HepG2 (cell line): ENCODE measurements around the gene GRK6. TPM values are rescaled to one million over a fixed set of nuclear protein-coding genes. Genes with fewer than 3 reads are reported as not detected.

Experiments
- ATAC-seq: fragments of 200-7000 bp; cut with Tn5 transposase; 3 replicates; pipeline ENCODE4 v1.9.1; 2020; ENCODE audit warnings: mild to moderate bottlenecking, moderate library complexity
- BruUV-seq: library from RNA; stranded (reverse); fragments of 400-500 nt; replicated peaks from 2 replicates; lab custom pipeline; 2021; lab: Mats Ljungman, UMichigan
- CTCF ChIA-PET: fragments of 300-600 bp; formaldehyde crosslinking; extraction: SDS; loops from one replicate; lab custom pipeline; 2021; ENCODE audit warnings: low total read pairs, inconsistent platforms, low intra/inter-chr PET ratio; lab: Yijun Ruan, JAX
- POLR2A ChIA-PET: fragments of 350-600 bp; sonication (Branson Sonifier 250); formaldehyde crosslinking; loops from one replicate; lab custom pipeline; 2020; ENCODE audit warnings: antibody characterized with exemption, inconsistent platforms; lab: Yijun Ruan, JAX
- DNase-seq: peaks from one replicate; pipeline ENCODE4 v3.0.0-alpha.2; 2015; ENCODE audit warnings: low spot score
- FAIRE-seq: peaks from 3 replicates; lab custom pipeline; 2011; peaks lifted over from hg19 to GRCh38; lab: Jason Lieb, UNC
- H2AFZ ChIP-seq: one replicate; pipeline ENCODE4 v1.6.1; 2011; ENCODE audit warnings: low read length, inconsistent platforms
- H3K27ac ChIP-seq: fragments of 300-600 bp; 3 replicates; pipeline ENCODE4 v1.8.0; 2011; ENCODE audit warnings: mixed run types, mild to moderate bottlenecking, mixed read lengths, low read length, inconsistent platforms; ENCODE audit not compliant: insufficient read depth; ENCODE audit errors: extremely low read length
- H3K27me3 ChIP-seq, 2 experiments: fragments of 200-600 bp in 1 of 2; 2 replicates in 1 of 2; 3 replicates in 1 of 2; pipeline versions ENCODE4 v1.6.0 to v1.8.0; 2011; ENCODE audit warnings: low read length in 2 of 2, mild to moderate bottlenecking in 2 of 2, moderate library complexity in 2 of 2, inconsistent platforms in 1 of 2; ENCODE audit not compliant: insufficient read depth in 2 of 2, control insufficient read depth in 1 of 2
- H3K36me3 ChIP-seq, 2 experiments: fragments of 200-600 bp in 1 of 2; replicated peaks in 1 of 2; 2 replicates in 1 of 2; 3 replicates in 1 of 2; pipeline versions ENCODE4 v1.5.1 to v1.8.0; 2011; ENCODE audit warnings: low read length in 2 of 2, inconsistent platforms in 1 of 2; ENCODE audit not compliant: insufficient read depth in 2 of 2, control insufficient read depth in 1 of 2
- H3K4me1 ChIP-seq: 2 replicates; pipeline ENCODE4 v1.5.1; 2012; ENCODE audit warnings: low read length, inconsistent platforms; ENCODE audit not compliant: insufficient read depth
- H3K4me2 ChIP-seq: 2 replicates; pipeline ENCODE4 v1.6.0; 2011; ENCODE audit warnings: low read depth, low read length, inconsistent platforms
- H3K4me3 ChIP-seq, 3 experiments: fragments of 200-600 bp in 1 of 3; sonication (generic), shearing (Covaris generic) in 1 of 3; replicated peaks in 1 of 3; 2 replicates each; pipeline ENCODE4 v1.5.1; 2011 to 2016; ENCODE audit warnings: low read length in 3 of 3, inconsistent platforms in 2 of 3, low read depth in 2 of 3, mild to moderate bottlenecking in 2 of 3, control low read depth in 1 of 3, mixed read lengths in 1 of 3; ENCODE audit not compliant: insufficient read depth in 1 of 3
- H3K79me2 ChIP-seq: one replicate; pipeline ENCODE4 v1.6.1; 2011; ENCODE audit warnings: low read length, inconsistent platforms; ENCODE audit not compliant: insufficient read depth
- H3K9ac ChIP-seq: 2 replicates; pipeline ENCODE4 v1.6.0; 2011; ENCODE audit warnings: mild to moderate bottlenecking, low read depth, low read length, inconsistent platforms; ENCODE audit not compliant: insufficient read depth
- H3K9me3 ChIP-seq: 2 replicates; pipeline ENCODE4 v1.5.1; 2012; ENCODE audit warnings: mild to moderate bottlenecking, low read length
- H4K20me1 ChIP-seq: 2 replicates; pipeline ENCODE4 v1.6.0; 2011; ENCODE audit warnings: inconsistent platforms, mild to moderate bottlenecking, low read length, moderate library complexity; ENCODE audit not compliant: insufficient read depth
- AGO1 ChIP-seq: fragments of 200-400 bp; formaldehyde crosslinking; IDR thresholded peaks from 2 replicates; pipeline ENCODE4 v1.6.1; 2017; ENCODE audit warnings: mild to moderate bottlenecking, low read depth, low read length, moderate library complexity; ENCODE audit not compliant: poor library complexity, severe bottlenecking
- AGO2 ChIP-seq: fragments of 200-400 bp; formaldehyde crosslinking; optimal IDR thresholded peaks from 2 replicates; pipeline ENCODE3; 2017; ENCODE audit warnings: mild to moderate bottlenecking, low read depth, low read length, moderate library complexity
- EED ChIP-seq: sonication (generic); formaldehyde crosslinking; IDR thresholded peaks from 2 replicates; pipeline ENCODE4 v1.5.0; 2020; ENCODE audit warnings: mild to moderate bottlenecking, missing genetic modification reagents
- GABPB1 ChIP-seq: IDR thresholded peaks from 2 replicates; pipeline ENCODE4 v1.6.1; 2016; ENCODE audit warnings: mild to moderate bottlenecking, missing genetic modification reagents, moderate library complexity, missing compliant biosample characterization
- JUNB ChIP-seq: sonication (generic); formaldehyde crosslinking; IDR thresholded peaks from 2 replicates; pipeline ENCODE4 v1.8.0; 2022; ENCODE audit warnings: missing genetic modification reagents, mild to moderate bottlenecking, borderline replicate concordance
- POLR2G ChIP-seq: fragments of 200-400 bp; formaldehyde crosslinking; IDR thresholded peaks from 2 replicates; pipeline ENCODE4 v1.6.1; 2018; ENCODE audit warnings: mild to moderate bottlenecking, low read depth, low read length, moderate library complexity
- PPARG ChIP-seq: conservative IDR thresholded peaks from 2 replicates; pipeline ENCODE4 v1.6.1; 2016; ENCODE audit warnings: missing biosample characterization, missing genetic modification reagents
- RBFOX2 ChIP-seq: fragments of 200-400 bp; formaldehyde crosslinking; IDR thresholded peaks from 2 replicates; pipeline ENCODE4 v1.6.1; 2017; ENCODE audit warnings: low read depth, mild to moderate bottlenecking, low read length
- RBM22 ChIP-seq: fragments of 200-400 bp; formaldehyde crosslinking; optimal IDR thresholded peaks from 2 replicates; pipeline ENCODE3; 2017; ENCODE audit warnings: mild to moderate bottlenecking, low read length, moderate library complexity
- SUZ12 ChIP-seq: fragments of 150-350 bp; IDR thresholded peaks from 2 replicates; pipeline ENCODE4 v1.6.1; 2014; ENCODE audit warnings: low read depth, low read length
- ZNF441 ChIP-seq: sonication (generic); formaldehyde crosslinking; IDR thresholded peaks from 2 replicates; pipeline ENCODE4 v1.7.0; 2021; ENCODE audit warnings: missing genetic modification reagents, borderline replicate concordance
- ZNF75D ChIP-seq: sonication (generic); formaldehyde crosslinking; IDR thresholded peaks from 2 replicates; pipeline ENCODE4 v1.8.1; 2023; ENCODE audit warnings: missing genetic modification reagents, mild to moderate bottlenecking, borderline replicate concordance
- WGBS: methylation state at CpG from one replicate; pipeline ENCODE4 v1.1.6; 2017; ENCODE audit warnings: low lambda C conversion rate; 5-methylcytosine and 5-hydroxymethylcytosine counted together
- in situ Hi-C: cut with HindIII; loops from 2 replicates; pipeline ENCODE4 v1.10.0; 2017; ENCODE audit warnings: low pct_unique_long_range_greater_than_20kb; ENCODE audit not compliant: extremely low pct_ligation_motif_present
- intact Hi-C: fragments of 100-400 bp; cut with micrococcal nuclease; formaldehyde crosslinking; loops from one replicate; pipeline ENCODE4 v1.10.0; 2022; ENCODE audit not compliant: unreplicated experiment
- polyA plus RNA-seq, 8 experiments: library from polyadenylated mRNA; depleted of rRNA in 3 of 8; stranded (reverse) in 7 of 8; unstranded in 1 of 8; fragments of >200 nt; fragmentation: Illumina TruSeq in 4 of 8; extraction: Trizol in 4 of 8; gene quantifications; 2 replicates each; pipeline versions ENCODE4 v1.2.1 to v1.2.3, GENCODE V29; 2011 to 2016; ENCODE audit warnings: low read depth in 4 of 8, missing spikeins in 1 of 8, mixed read lengths in 1 of 8; ENCODE audit not compliant: insufficient read depth in 1 of 8
- total RNA-seq, 5 experiments: library from RNA; depleted of rRNA; stranded (reverse); fragments of >200 nt; fragmentation: Illumina TruSeq; extraction: Trizol; gene quantifications; 2 replicates each; pipeline ENCODE4 v1.2.3, GENCODE V29; 2016; ENCODE audit warnings: low read depth in 1 of 5

The GRK6 gene
- total and polyA plus RNA-seq, 2 of the 13 experiments (the other 11 are each of a cell fraction or from before 2014, with no cell fraction given) = 13.2 to 19.9 TPM

GRCh38 chr5:177432839-177433657, 6.6 kb downstream of the GRK6 start:
- WGBS = 100% methylated on average over 12 of the region's 25 CpGs

DNA sequence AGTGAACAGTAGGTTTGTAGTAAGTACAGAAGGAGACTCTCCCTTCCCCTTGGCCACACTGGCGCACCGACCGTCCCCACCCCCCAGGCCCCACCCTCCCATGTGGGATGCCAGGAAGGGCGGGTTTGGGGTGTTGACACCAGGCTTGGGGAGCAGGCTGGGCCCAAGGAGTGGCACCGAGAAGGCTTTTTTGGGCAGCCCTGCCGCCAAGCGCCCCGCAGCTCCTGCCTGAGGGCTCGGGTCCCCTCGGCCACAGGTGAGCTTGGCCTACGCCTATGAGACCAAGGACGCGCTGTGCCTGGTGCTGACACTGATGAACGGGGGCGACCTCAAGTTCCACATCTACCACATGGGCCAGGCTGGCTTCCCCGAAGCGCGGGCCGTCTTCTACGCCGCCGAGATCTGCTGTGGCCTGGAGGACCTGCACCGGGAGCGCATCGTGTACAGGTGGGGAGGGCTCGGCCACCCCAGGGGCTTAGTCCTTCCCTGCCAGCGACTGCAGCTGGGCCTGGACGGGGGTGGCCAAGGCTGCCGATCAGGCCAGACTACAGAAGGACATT, 7.3 kb downstream of the GRK6 start:
- no peak for FAIRE-seq
- ATAC-seq = no peak
- no peak overlapping the region for H2AFZ ChIP-seq
- peaks cover 39% of the 10 kb centered on the region for H3K4me1 ChIP-seq
- no peaks in the 10 kb centered on the region for H3K27me3 ChIP-seq
- no peak overlapping the region for H3K27ac ChIP-seq
- no peak overlapping the region for H3K4me2 ChIP-seq
- H3K79me2 ChIP-seq = no peaks in the 10 kb centered on the region
- peaks cover 22 to 30% of the 10 kb centered on the region in 2 experiments; a peak in 4 of 5 replicates for H3K36me3 ChIP-seq
- intact Hi-C loops (no loop called here), in situ Hi-C loops (no loop called here)
- DNase-seq = no peak
- H3K9me3 ChIP-seq = no peaks in the 10 kb centered on the region
- BruUV-seq = no TSS peak
- WGBS = 96% methylated on average over 15 of the region's 29 CpGs
- no peak overlapping the region for H3K9ac ChIP-seq
- H4K20me1 ChIP-seq = no peaks in the 10 kb centered on the region
- CTCF ChIA-PET = no interaction called here
- POLR2A ChIA-PET = interaction anchor here (1.0 kb wide), 1 partner anchor 29 kb away, joined by 4 read pairs; no protein-coding TSS in a partner anchor
- TF ChIP-seq GABPB1 (CRISPR knock-in tag) (peak; percentile 4; the same call in 1 of the 2 replicates), SUZ12 (no peak), JUNB (CRISPR knock-in tag) (no peak), AGO2 (peak; percentile 90), POLR2G (peak; percentile 25; the same call in 1 of the 2 replicates), ZNF75D (CRISPR knock-in tag) (no peak), ZNF441 (CRISPR knock-in tag) (no peak), AGO1 (peak; percentile 94), RBFOX2 (peak; percentile 71)
- H3K4me3 ChIP-seq = no peak overlapping the region

More at GRCh38 chr5:177432839-177433657, 6.6 kb downstream of the GRK6 start:
- DNase-seq (no peak), FAIRE-seq (no peak), ATAC-seq (no peak)
- no TSS peak for BruUV-seq
- no peak overlapping the region for H3K9ac ChIP-seq
- no peaks in the 10 kb centered on the region for H4K20me1 ChIP-seq
- H3K4me3 ChIP-seq = no peak overlapping the region
- intact Hi-C loops (no loop called here), in situ Hi-C loops (no loop called here)
- H3K27ac ChIP-seq = no peak overlapping the region
- H3K79me2 ChIP-seq = peaks cover 3% of the 10 kb centered on the region
- H3K36me3 ChIP-seq = peaks cover 22 to 27% of the 10 kb centered on the region in 2 experiments; a peak in 4 of 5 replicates
- H2AFZ ChIP-seq = no peak overlapping the region
- CTCF ChIA-PET = no interaction called here
- H3K4me2 ChIP-seq = no peak overlapping the region
- POLR2A ChIA-PET = interaction anchor here (0.7 kb wide), 1 partner anchor 65 kb away, joined by 3 read pairs; the partner anchor contains the start of gene PDLIM7
- H3K4me1 ChIP-seq = peaks cover 46% of the 10 kb centered on the region
- no peaks in the 10 kb centered on the region for H3K27me3 ChIP-seq
- TF ChIP-seq PPARG (CRISPR knock-in tag) = no peak
- peak; percentile 24 for TF ChIP-seq AGO1
- 0 out of 2 replicates have a peak, but pooled peaks have one; percentile 34 for TF ChIP-seq POLR2G
- peak; percentile 69 for TF ChIP-seq RBM22
- TF ChIP-seq AGO2 = peak; percentile 79
- no peak for TF ChIP-seq EED (CRISPR knock-in tag)
- no peaks in the 10 kb centered on the region for H3K9me3 ChIP-seq
